Measurements from ENCODE around the gene PEX14.

Gene PEX14

GRCh38 chr1:10546896-10547295 lies 72.1 kb downstream of the PEX14 start:
- Histone ChIP-seq H3K9me2 (replicated peaks; ENCODE audit: insufficient read depth, low read length) (no peaks in the 10 kb centered on the region), H3K9ac (ENCODE audit: low read length) (no peak overlapping the region), H3F3A (ENCODE audit: insufficient read depth) (no peaks in the 10 kb centered on the region), H3K4me2 (ENCODE audit: low read depth, low read length, poor library complexity, severe bottlenecking) (no peak overlapping the region), H3K9me3 (ENCODE audit: insufficient read depth, low read length) (no peaks in the 10 kb centered on the region), H3K27ac (ENCODE audit: low read depth, low read length) (no peak overlapping the region), H3K4me3 (ENCODE audit: insufficient read depth, low read length, poor library complexity, severe bottlenecking) (no peak overlapping the region), H3K79me2 (ENCODE audit: insufficient read depth, low read length) (no peaks in the 10 kb centered on the region), H4K20me1 (ENCODE audit: low read depth, low read length) (no peaks in the 10 kb centered on the region), H3K36me3 (ENCODE audit: low read length) (no peaks in the 10 kb centered on the region), H3K27me3 (ENCODE audit: low read length) (no peaks in the 10 kb centered on the region), H2AFZ (ENCODE audit: low read depth, low read length, severe bottlenecking) (no peak overlapping the region)
- TF ChIP-seq EZH2phosphoT487 (conservative IDR thresholded peaks at IDR 0.05; ENCODE audit: low read length), result no peak
- TF ChIP-seq CTCF (IDR thresholded peaks at IDR 0.05; ENCODE audit: insufficient read depth, low read length, poor library complexity, severe bottlenecking), result no peak

GRCh38 chr1:10549904-10550664 lies 75.3 kb downstream of the PEX14 start:
- no peaks in the 10 kb centered on the region for H3K9me2 ChIP-seq (replicated peaks; ENCODE audit: insufficient read depth, low read length)
- H3K9me3 ChIP-seq (ENCODE audit: insufficient read depth, low read length), result no peaks in the 10 kb centered on the region
- TF ChIP-seq CTCF (IDR thresholded peaks at IDR 0.05; ENCODE audit: insufficient read depth, low read length, poor library complexity, severe bottlenecking) (no peak), EZH2phosphoT487 (conservative IDR thresholded peaks at IDR 0.05; ENCODE audit: low read length) (no peak)
- H3K27me3 ChIP-seq (ENCODE audit: low read length), result no peaks in the 10 kb centered on the region
- H3K27ac ChIP-seq (ENCODE audit: low read depth, low read length), result no peak overlapping the region
- no peak overlapping the region for H3K4me2 ChIP-seq (ENCODE audit: low read depth, low read length, poor library complexity, severe bottlenecking)
- no peaks in the 10 kb centered on the region for H3F3A ChIP-seq (ENCODE audit: insufficient read depth)
- no peaks in the 10 kb centered on the region for H4K20me1 ChIP-seq (ENCODE audit: low read depth, low read length)
- H3K36me3 ChIP-seq (ENCODE audit: low read length), result no peaks in the 10 kb centered on the region
- no peak overlapping the region for H2AFZ ChIP-seq (ENCODE audit: low read depth, low read length, severe bottlenecking)
- no peaks in the 10 kb centered on the region for H3K79me2 ChIP-seq (ENCODE audit: insufficient read depth, low read length)
- H3K9ac ChIP-seq (ENCODE audit: low read length), result no peak overlapping the region
- no peak overlapping the region for H3K4me3 ChIP-seq (ENCODE audit: insufficient read depth, low read length, poor library complexity, severe bottlenecking)

GRCh38 chr1:10553118-10553517 lies 78.4 kb downstream of the PEX14 start:
- H3K79me2 ChIP-seq (ENCODE audit: insufficient read depth, low read length), result no peaks in the 10 kb centered on the region
- no peak overlapping the region for H3K9ac ChIP-seq (ENCODE audit: low read length)
- H3K4me3 ChIP-seq (ENCODE audit: insufficient read depth, low read length, poor library complexity, severe bottlenecking), result no peak overlapping the region
- no peak overlapping the region for H3K27ac ChIP-seq (ENCODE audit: low read depth, low read length)
- no peaks in the 10 kb centered on the region for H4K20me1 ChIP-seq (ENCODE audit: low read depth, low read length)
- H3K27me3 ChIP-seq (ENCODE audit: low read length), result no peaks in the 10 kb centered on the region
- H3K9me3 ChIP-seq (ENCODE audit: insufficient read depth, low read length), result no peaks in the 10 kb centered on the region
- no peaks in the 10 kb centered on the region for H3K36me3 ChIP-seq (ENCODE audit: low read length)
- no peak overlapping the region for H2AFZ ChIP-seq (ENCODE audit: low read depth, low read length, severe bottlenecking)
- TF ChIP-seq CTCF (IDR thresholded peaks at IDR 0.05; ENCODE audit: insufficient read depth, low read length, poor library complexity, severe bottlenecking) (no peak), EZH2phosphoT487 (conservative IDR thresholded peaks at IDR 0.05; ENCODE audit: low read length) (no peak)
- no peak overlapping the region for H3K4me2 ChIP-seq (ENCODE audit: low read depth, low read length, poor library complexity, severe bottlenecking)
- H3F3A ChIP-seq (ENCODE audit: insufficient read depth), result no peaks in the 10 kb centered on the region
- H3K9me2 ChIP-seq (replicated peaks; ENCODE audit: insufficient read depth, low read length), result no peaks in the 10 kb centered on the region
